Endothelial cell of umbilical vein (primary cell): ENCODE data around the gene SPEF2. TPM values are rescaled to one million over a fixed set of nuclear protein-coding genes. Genes with fewer than 3 reads are reported as not detected.

Experiments
- BruUV-seq: library from RNA; stranded (reverse); fragments of 400-500 nt; replicated peaks from 2 replicates; lab custom pipeline; 2021; lab: Mats Ljungman, UMichigan
- CTCF ChIA-PET: fragments of 300-600, 350-600 bp; sonication (Branson Sonifier 250); formaldehyde crosslinking; loops from one replicate; lab custom pipeline; 2021; ENCODE audit warnings: antibody characterized with exemption, inconsistent platforms; lab: Charles Lee
- POLR2A ChIA-PET: fragments of 300-600, 350-600 bp; sonication (Branson Sonifier 250); formaldehyde crosslinking; loops from one replicate; lab custom pipeline; 2021; ENCODE audit warnings: antibody characterized with exemption, inconsistent platforms; lab: Charles Lee
- DNase-seq: peaks from one replicate; pipeline ENCODE4 v3.0.0-alpha.2; 2011; ENCODE audit warnings: low read depth, low spot score
- FAIRE-seq: peaks from 2 replicates; lab custom pipeline; 2011; peaks lifted over from hg19 to GRCh38; lab: Jason Lieb, UNC
- H2AFZ ChIP-seq: 2 replicates; pipeline ENCODE4 v1.6.0; 2012; ENCODE audit warnings: low read depth, low read length, control low read depth, inconsistent platforms
- H3K27ac ChIP-seq: 2 replicates; pipeline ENCODE4 v1.5.1; 2011; ENCODE audit warnings: low read depth, mild to moderate bottlenecking, control low read depth, low read length, moderate library complexity; ENCODE audit not compliant: insufficient read depth
- H3K27me3 ChIP-seq, 2 experiments: 2 replicates each; pipeline versions ENCODE4 v1.6.0 to v1.6.1; 2011; ENCODE audit warnings: low read length in 2 of 2, mixed read lengths in 1 of 2; ENCODE audit not compliant: control insufficient read depth in 2 of 2, insufficient read depth in 2 of 2
- H3K36me3 ChIP-seq, 2 experiments: 2 replicates in 1 of 2; 3 replicates in 1 of 2; pipeline ENCODE4 v1.5.1; 2011; ENCODE audit warnings: low read length in 2 of 2, mild to moderate bottlenecking in 1 of 2, moderate library complexity in 1 of 2; ENCODE audit not compliant: control insufficient read depth in 2 of 2, insufficient read depth in 2 of 2; ENCODE audit errors: extremely low read depth in 1 of 2
- H3K4me1 ChIP-seq: 3 replicates; pipeline ENCODE4 v1.5.1; 2011; ENCODE audit warnings: mild to moderate bottlenecking, low read length; ENCODE audit not compliant: control insufficient read depth, insufficient read depth; ENCODE audit errors: extremely low read depth
- H3K4me2 ChIP-seq: 2 replicates; pipeline ENCODE4 v1.6.1; 2011; ENCODE audit warnings: low read length, control low read depth, mixed read lengths; ENCODE audit not compliant: insufficient read depth
- H3K4me3 ChIP-seq, 3 experiments: fragments of 200-600 bp in 1 of 3; sonication (generic), shearing (Covaris generic) in 1 of 3; replicated peaks in 1 of 3; 2 replicates each; pipeline ENCODE4 v1.5.1; 2011 to 2016; ENCODE audit warnings: control low read depth in 3 of 3, low read length in 3 of 3, mild to moderate bottlenecking in 2 of 3, inconsistent platforms in 1 of 3, low read depth in 1 of 3, moderate library complexity in 1 of 3; ENCODE audit not compliant: insufficient read depth in 1 of 3
- H3K79me2 ChIP-seq: 2 replicates; pipeline ENCODE4 v1.6.0; 2012; ENCODE audit warnings: low read length, inconsistent platforms; ENCODE audit not compliant: control insufficient read depth, insufficient read depth
- H3K9ac ChIP-seq: replicated peaks from 2 replicates; pipeline ENCODE3; 2011; ENCODE audit warnings: low read length, control low read depth; ENCODE audit not compliant: insufficient read depth; ENCODE audit errors: extremely low read depth
- H3K9me1 ChIP-seq: replicated peaks from 3 replicates; pipeline ENCODE4 v1.6.0; 2011; ENCODE audit warnings: mild to moderate bottlenecking, low read length; ENCODE audit not compliant: control insufficient read depth, insufficient read depth; ENCODE audit errors: extremely low read depth
- H3K9me3 ChIP-seq: replicated peaks from 2 replicates; pipeline ENCODE4 v1.5.1; 2012; ENCODE audit warnings: low read length, inconsistent platforms; ENCODE audit not compliant: control insufficient read depth, insufficient read depth
- H4K20me1 ChIP-seq: replicated peaks from 2 replicates; pipeline ENCODE3; 2011; ENCODE audit warnings: mild to moderate bottlenecking, low read length; ENCODE audit not compliant: control insufficient read depth, insufficient read depth; ENCODE audit errors: extremely low read depth
- FOS ChIP-seq: IDR thresholded peaks from 2 replicates; pipeline ENCODE4 v1.6.1; 2011; ENCODE audit warnings: mild to moderate bottlenecking, low read length, moderate library complexity, borderline replicate concordance; ENCODE audit not compliant: insufficient read depth
- GATA2 ChIP-seq: IDR thresholded peaks from 2 replicates; pipeline ENCODE4 v1.7.0; 2011; ENCODE audit warnings: low read depth, mild to moderate bottlenecking, moderate library complexity, mixed read lengths, low read length; ENCODE audit not compliant: insufficient read length, insufficient read depth
- JUN ChIP-seq: IDR thresholded peaks from 2 replicates; pipeline ENCODE4 v1.6.1; 2011; ENCODE audit warnings: borderline replicate concordance, low read depth; ENCODE audit not compliant: insufficient read length, insufficient read depth
- MYC ChIP-seq: IDR thresholded peaks from one replicate; pipeline ENCODE4 v1.6.1; 2011; ENCODE audit warnings: mild to moderate bottlenecking, low read depth, low read length
- POLR2A ChIP-seq: IDR thresholded peaks from 2 replicates; pipeline ENCODE4 v1.6.1; 2012; ENCODE audit warnings: low read depth, mild to moderate bottlenecking, control low read depth, low read length
- dilution Hi-C: fragments of 300-500 bp; cut with MboI; formaldehyde crosslinking; loops from one replicate; pipeline ENCODE4 v1.15.0; 2019; ENCODE audit warnings: low sequenced_read_pairs; ENCODE audit not compliant: extremely low pct_ligation_motif_present
- intact Hi-C: fragments of 100-400 bp; cut with micrococcal nuclease; formaldehyde crosslinking; loops from one replicate; pipeline ENCODE4 v1.10.0; 2022
- polyA plus RNA-seq, 4 experiments: library from polyadenylated mRNA; depleted of rRNA in 3 of 4; stranded (reverse) in 3 of 4; unstranded in 1 of 4; fragments of >200 nt; gene quantifications; 2 replicates each; pipeline versions ENCODE4 v1.2.1 to v1.2.3, GENCODE V29; 2011 to 2012; ENCODE audit warnings: missing spikeins in 1 of 4
- total RNA-seq: library from RNA; stranded (reverse); gene quantifications from 2 replicates; pipeline ENCODE4 v1.2.3, GENCODE V29; 2021
- TF ChIP-seq, protein P1 (sequence below), 2 donors: IDR thresholded peaks; 1 replicate in 1 of 2; 2 replicates in 1 of 2; pipeline ENCODE4 v1.5.1; 2011; ENCODE audit warnings: low read length in 2 of 2, mild to moderate bottlenecking in 2 of 2, moderate library complexity in 2 of 2, control low read depth in 1 of 2, inconsistent platforms in 1 of 2, low read depth in 1 of 2; ENCODE audit not compliant: insufficient read depth in 1 of 2; ENCODE audit errors: extremely low read depth in 1 of 2
- TF ChIP-seq, protein P2 (sequence below): IDR thresholded peaks from 2 replicates; pipeline ENCODE4 v1.6.1; 2011; ENCODE audit not compliant: insufficient read depth, insufficient read length

The SPEF2 gene
- total and polyA plus RNA-seq, 2 donors (not counting 3 experiments of a cell fraction or from before 2014, with no cell fraction given) = 0.28 to 0.73 TPM

DNA sequence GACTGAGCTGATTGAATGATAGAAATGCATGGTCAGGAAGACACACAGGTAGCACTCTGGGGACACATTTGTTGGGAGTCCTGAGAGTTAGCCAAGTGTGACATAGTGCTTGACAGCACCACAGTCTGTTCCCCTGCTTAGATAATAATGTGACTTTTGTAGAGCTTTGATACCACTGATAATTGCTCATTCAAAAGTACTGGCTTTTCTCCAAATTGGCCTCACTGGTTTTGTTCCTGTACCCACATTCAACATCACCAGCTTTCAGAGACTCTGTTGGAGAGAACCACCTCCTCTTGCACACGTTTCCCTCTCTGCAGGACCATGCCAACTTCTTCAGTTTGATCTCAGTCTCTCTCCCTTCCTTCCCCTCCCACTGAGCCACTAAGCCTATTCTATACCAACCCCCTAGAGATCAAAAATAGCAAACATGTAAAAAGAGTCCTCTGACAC is 186.6 kb downstream of the SPEF2 start:
- POLR2A ChIA-PET = no interaction called here

DNA sequence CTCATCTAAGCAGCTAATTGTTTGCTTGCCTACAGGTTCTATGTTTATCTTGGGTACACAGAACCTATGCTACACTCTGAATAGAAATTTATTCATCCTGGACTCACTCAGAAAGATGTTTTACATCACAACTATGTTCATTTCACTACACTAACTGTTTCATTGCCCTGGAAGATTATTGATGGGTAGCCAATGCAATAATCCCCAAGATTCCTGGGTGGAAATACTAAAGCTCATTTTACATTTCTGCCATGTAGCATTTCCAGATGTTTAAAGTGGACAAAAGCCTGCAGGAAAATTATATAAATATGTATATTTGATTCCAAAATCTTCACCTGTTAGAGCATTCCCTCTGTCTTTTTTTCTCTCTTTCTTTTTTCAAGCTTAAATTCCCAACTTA is 187.2 kb downstream of the SPEF2 start:
- Histone ChIP-seq H3K27ac (no peak overlapping the region), H3K27me3 (peaks cover 0 to 1% of the 10 kb centered on the region in 2 experiments), H3K79me2 (no peaks in the 10 kb centered on the region), H4K20me1 (no peaks in the 10 kb centered on the region), H3K4me3 (no peak overlapping the region), H3K36me3 (no peaks in the 10 kb centered on the region), H3K4me1 (peaks cover 10% of the 10 kb centered on the region), H3K4me2 (no peak overlapping the region), H3K9me3 (no peaks in the 10 kb centered on the region), H2AFZ (no peak overlapping the region), H3K9ac (no peak overlapping the region), H3K9me1 (no peaks in the 10 kb centered on the region)
- intact Hi-C loops = no loop called here
- dilution Hi-C loops = no loop called here
- FAIRE-seq (no peak), DNase-seq (no peak)
- CTCF ChIA-PET = interaction anchor here (1.4 kb wide), 2 partner anchors 45 to 120 kb away, joined by 5 to 6 read pairs; no protein-coding TSS in a partner anchor
- no TSS peak for BruUV-seq
- no peak for TF ChIP-seq FOS
- TF ChIP-seq JUN = no peak
- no peak for TF ChIP-seq POLR2A
- TF ChIP-seq, protein P1, sequence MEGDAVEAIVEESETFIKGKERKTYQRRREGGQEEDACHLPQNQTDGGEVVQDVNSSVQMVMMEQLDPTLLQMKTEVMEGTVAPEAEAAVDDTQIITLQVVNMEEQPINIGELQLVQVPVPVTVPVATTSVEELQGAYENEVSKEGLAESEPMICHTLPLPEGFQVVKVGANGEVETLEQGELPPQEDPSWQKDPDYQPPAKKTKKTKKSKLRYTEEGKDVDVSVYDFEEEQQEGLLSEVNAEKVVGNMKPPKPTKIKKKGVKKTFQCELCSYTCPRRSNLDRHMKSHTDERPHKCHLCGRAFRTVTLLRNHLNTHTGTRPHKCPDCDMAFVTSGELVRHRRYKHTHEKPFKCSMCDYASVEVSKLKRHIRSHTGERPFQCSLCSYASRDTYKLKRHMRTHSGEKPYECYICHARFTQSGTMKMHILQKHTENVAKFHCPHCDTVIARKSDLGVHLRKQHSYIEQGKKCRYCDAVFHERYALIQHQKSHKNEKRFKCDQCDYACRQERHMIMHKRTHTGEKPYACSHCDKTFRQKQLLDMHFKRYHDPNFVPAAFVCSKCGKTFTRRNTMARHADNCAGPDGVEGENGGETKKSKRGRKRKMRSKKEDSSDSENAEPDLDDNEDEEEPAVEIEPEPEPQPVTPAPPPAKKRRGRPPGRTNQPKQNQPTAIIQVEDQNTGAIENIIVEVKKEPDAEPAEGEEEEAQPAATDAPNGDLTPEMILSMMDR (IDR thresholded peaks at IDR 0.05; ENCODE audit: extremely low read depth in 1 of 2, insufficient read depth in 1 of 2, low read depth in 1 of 2, low read length in 2 of 2) = no peak
- POLR2A ChIA-PET = no interaction called here

More for the DNA sequence above, 186.6 kb downstream of the SPEF2 start:
- no peaks in the 10 kb centered on the region for H3K9me1 ChIP-seq
- H2AFZ ChIP-seq = no peak overlapping the region
- dilution Hi-C loops (no loop called here), intact Hi-C loops (no loop called here)
- H3K4me3 ChIP-seq = no peak overlapping the region
- peaks cover 10% of the 10 kb centered on the region for H3K4me1 ChIP-seq
- H4K20me1 ChIP-seq = no peaks in the 10 kb centered on the region
- no peaks in the 10 kb centered on the region for H3K9me3 ChIP-seq
- no peak for DNase-seq
- CTCF ChIA-PET = interaction anchor here (1.0 to 1.4 kb wide), 3 partner anchors 46 to 123 kb away, joined by 3 to 6 read pairs (median 5); no protein-coding TSS in a partner anchor
- H3K27me3 ChIP-seq = peaks cover 0 to 1% of the 10 kb centered on the region in 2 experiments
- TF ChIP-seq POLR2A (no peak), JUN (no peak), GATA2 (no peak), MYC (no peak)
- TF ChIP-seq, protein P2, sequence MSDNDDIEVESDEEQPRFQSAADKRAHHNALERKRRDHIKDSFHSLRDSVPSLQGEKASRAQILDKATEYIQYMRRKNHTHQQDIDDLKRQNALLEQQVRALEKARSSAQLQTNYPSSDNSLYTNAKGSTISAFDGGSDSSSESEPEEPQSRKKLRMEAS = no peak
- BruUV-seq = no TSS peak
- H3K36me3 ChIP-seq = no peaks in the 10 kb centered on the region
- H3K4me2 ChIP-seq = no peak overlapping the region
- no peak overlapping the region for H3K27ac ChIP-seq
- FAIRE-seq = no peak
- no peaks in the 10 kb centered on the region for H3K79me2 ChIP-seq
- no peak overlapping the region for H3K9ac ChIP-seq
